ENCODE results near the gene AKT1S1.
A peak's percentile ranks its signal among the peaks of the same experiment; 100 is the strongest.

The AKT1S1 gene

DNA sequence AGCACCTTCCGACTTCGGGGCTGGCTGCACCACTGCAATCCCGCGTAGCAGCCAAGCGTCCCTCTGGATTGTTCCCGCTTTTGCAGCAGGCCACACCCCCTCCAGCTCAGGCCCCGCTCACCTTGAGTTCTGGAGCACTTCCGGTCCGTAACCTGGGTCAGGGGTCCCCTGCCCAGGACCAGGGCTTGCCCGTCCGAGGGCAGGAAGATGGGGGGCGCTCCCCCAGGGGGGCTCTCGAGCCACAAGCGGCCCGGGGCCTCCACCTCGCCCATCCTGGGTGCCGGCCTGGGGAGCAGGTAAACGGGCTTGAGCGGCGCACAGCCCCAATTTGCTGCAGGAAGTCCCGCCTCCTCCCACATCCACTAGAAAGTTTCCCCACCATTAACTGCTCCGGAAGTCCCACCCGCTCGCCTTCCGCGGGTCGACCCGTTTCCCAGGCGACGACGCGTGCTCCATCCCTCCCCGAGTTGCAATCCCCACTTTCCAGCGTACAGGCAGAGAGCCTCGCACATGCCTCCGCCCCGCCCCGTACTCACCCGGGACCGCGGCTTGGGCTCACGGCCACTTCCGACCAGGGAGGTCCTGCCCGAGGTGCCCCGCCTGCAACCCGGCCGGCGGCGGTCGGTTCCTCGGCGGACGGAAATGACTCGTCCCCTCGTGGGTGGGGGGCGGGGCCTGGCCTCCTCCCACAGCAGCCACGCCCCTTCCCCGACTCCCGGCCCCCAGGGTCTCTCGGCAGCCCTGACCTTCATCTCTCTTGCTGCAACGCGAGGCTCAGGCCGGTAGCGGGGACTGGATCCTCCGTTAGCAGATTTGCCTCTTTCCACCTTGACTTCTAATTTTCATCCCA lies 10.0 kb downstream of the AKT1S1 start, which contains the start of gene PNKP:
Gene PNKP, minus strand, starts transcription at position 644 of the 850 bp plus-strand sequence. Its CDS starts 372 bp downstream, at position 272.
- peak; percentile 79 for DNase-seq (ENCODE audit: low spot score)

- no peak for DNase-seq (ENCODE audit: low spot score)
These were observed 12.3 kb downstream of the AKT1S1 start for GRCh38 chr19:49864890-49865289.

DNA sequence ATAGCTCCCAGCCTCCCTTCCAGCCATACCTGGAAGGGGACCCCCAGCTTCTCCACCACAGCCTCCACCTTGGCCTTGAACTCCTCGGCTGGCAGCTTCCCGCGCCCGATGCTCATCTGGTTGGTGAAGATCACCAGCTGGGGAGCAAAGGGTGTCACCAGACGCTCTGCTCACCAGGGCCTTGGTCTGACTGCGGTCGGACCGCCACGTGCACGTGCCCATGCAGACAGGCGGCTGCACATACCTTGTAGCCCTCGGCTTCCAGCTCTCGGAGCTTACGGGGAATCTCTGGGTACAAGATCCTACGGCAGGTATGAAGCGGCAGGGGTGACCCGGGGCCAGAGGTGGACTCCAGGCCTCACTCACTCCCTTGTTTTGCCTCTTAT lies 13.2 kb downstream of the AKT1S1 start:
- no peak for DNase-seq (ENCODE audit: low spot score)

DNA sequence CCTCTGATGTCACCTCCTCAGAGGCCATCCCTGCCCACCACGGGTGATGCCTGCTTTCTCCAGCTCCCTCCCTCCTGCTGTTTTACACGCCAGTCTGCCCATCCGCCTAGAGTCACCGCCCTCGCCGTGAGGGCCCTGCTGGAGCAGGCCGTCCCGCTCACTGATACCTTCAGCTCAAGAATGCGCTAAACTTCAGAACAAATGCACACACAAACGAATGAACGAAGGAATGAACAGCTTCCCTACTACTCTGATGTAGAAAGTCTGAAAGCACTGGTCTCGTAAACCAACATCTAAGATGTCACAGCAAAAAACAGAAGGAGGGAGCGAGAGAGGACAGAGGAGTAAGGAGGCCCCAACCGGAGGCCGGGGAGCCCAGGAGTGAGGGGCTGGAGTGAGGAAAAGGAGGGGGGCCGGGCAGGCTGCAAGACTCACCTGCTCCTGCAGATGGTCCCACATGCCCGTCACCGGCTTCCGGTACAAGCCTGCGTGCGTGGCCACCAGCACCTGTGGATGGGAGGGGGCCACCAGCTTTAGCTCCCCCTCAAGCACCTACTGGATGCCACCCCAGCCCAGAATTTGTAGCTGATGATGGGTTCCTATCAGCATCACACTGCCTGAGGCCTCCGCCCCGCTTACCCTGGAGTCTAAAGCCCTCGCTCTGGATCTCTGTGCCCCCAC lies 13.8 kb downstream of the AKT1S1 start:
- no peak for DNase-seq (ENCODE audit: low spot score)

DNA sequence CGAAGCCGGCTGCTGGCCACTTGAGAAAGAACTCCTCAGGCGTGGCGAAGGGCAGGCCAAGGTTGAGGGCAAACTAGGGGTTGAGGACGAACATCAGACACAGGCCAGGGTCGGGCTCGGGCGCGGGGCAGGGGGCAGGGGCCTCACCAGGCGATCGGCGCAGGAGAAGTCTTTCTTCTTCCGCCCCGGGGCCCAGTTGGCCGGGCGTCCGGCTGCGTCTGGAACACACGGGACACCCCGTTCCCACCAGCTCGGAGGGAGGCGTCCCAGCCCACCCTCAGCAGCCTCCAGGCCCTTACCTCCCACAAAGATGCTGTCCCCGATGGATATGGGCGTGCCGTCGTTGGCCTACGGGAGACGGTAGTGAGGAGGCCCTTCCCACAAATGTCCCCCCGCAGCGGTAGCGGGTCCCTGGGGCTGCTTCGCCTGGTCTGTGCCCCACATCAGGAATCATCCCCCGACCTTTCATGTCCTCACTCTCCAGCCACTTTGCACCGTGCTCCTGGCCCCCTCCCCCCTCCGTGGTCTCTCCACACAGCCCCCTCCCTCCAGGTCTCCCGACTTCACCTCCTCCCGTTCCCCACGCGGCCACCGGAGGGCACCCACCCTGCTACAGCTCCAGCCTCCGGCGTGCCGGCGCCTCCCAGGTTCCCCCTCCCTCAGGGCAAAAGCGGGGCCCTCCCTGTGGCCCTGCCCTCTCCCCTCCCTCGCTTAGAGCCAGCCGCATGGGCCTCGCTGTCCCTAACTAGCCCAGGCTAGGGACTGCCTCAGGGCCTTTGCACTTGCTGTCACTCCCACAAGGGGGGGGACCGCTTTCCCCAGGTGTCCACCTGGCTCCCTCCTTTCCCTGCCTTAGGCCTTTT lies 14.5 kb downstream of the AKT1S1 start:
- no peak for DNase-seq (ENCODE audit: low spot score)

DNA sequence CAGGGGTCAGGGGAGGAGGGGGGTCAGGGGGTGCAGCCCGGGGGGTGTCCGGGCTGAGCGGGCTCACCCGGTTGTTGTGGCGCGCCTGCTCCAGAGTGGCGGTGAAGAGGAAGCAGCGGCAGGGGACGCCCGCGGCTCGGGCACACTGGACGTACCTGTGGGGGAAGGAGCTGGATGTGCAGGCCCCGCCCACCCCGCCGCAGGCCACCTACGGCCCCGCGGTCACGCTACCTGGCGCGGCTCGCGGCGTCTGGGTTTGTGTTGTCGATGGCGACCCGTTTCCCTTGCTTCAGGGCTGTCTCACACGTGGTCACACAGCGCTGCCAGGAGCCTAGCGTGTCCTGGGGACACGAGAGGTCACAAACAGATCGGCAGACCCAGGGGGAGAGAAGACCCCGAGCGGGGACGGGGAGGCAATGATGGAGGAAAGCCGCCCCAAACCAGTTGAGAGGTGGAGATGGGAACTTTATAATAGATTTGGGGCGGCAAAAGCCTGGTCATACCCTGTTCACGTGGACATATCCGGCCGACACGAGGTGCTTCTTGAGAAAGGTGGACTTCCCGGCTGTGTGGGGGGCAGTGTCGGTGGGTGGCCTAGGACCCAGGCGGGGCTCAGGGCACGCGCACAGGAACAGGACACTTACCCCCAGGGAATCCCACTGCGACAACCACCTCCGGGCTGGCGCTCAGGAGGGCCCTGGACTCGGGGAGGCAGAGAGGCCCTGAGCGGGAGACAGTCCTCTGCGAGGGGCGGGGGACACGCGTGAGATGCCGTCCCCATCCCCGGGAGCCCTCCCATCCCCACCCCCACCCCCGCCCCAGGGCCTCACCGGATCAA lies 15.4 kb downstream of the AKT1S1 start:
- DNase-seq (ENCODE audit: low spot score): no peak

GRCh38 chr19:49861107-49861506 lies 16.0 kb downstream of the AKT1S1 start:
- no peak for DNase-seq (ENCODE audit: low spot score)

DNA sequence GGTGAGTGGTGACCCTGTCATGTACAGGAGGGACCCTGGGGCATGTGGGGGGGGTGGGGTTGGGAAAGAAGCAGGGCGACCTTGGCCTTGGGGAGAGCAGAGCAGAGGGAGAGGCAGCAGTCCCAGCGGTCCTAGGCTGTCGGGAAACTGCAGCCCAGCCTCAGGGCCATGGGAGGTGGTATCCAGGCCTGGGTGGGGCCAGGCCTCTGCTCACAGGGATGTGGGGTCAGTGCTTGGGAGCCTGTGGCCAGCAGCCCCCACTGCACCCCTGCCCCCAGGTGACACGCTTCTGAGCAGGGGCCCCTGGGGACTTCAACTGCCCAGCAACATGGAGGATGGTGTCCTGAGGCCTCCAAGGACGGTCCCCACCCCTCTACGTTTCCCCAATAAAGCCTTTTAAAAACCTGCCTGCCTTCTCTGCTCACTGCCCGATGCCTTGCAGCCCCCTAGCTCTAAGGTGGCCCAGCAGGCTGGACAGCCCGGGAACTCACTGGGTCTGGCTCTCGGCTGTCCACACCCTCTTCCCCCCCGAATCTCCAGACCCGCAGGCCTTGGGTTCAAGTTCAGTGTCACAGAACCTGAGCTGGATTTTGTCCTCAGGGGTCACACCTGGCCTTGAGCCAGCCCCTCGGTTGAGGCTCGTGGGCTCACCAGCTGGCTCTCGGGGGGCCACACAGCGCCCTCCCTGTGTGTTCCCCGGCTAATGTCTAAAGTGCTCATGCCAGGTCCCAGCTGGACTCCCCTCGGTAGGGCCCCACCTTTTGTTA lies 16.6 kb downstream of the AKT1S1 start:
- DNase-seq (ENCODE audit: low spot score): no peak

DNA sequence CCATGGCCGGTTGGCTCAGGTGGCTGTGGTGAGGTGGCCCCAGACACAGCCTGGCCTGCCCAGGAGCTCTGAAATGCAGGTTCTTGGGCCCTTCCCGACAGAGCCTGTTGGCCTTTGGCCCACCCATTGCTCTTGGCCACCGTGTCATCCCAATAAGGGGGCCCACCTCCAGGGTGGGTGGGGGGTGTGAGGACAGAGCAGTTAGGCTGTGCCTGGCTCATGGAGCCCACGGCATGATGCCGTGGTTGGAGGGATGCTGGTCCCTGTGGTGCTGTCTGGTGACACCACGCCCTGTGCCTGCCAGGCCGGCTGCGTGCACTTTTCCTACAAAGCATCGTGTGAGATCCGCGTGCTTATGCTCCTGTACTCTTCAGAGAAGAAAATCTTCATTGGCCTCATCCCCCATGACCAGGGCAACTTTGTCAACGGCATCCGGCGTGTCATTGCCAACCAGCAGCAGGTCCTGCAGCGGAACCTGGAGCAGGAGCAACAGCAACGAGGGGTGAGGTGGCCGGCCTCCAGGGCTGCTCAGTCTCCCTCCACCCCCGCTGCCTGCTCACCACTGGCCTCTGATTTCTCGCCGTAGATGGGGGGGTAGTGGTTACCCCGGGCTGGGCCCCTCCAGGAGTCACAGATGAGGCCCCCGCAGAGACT lies 17.3 kb downstream of the AKT1S1 start:
- DNase-seq (ENCODE audit: low spot score): no peak

DNA sequence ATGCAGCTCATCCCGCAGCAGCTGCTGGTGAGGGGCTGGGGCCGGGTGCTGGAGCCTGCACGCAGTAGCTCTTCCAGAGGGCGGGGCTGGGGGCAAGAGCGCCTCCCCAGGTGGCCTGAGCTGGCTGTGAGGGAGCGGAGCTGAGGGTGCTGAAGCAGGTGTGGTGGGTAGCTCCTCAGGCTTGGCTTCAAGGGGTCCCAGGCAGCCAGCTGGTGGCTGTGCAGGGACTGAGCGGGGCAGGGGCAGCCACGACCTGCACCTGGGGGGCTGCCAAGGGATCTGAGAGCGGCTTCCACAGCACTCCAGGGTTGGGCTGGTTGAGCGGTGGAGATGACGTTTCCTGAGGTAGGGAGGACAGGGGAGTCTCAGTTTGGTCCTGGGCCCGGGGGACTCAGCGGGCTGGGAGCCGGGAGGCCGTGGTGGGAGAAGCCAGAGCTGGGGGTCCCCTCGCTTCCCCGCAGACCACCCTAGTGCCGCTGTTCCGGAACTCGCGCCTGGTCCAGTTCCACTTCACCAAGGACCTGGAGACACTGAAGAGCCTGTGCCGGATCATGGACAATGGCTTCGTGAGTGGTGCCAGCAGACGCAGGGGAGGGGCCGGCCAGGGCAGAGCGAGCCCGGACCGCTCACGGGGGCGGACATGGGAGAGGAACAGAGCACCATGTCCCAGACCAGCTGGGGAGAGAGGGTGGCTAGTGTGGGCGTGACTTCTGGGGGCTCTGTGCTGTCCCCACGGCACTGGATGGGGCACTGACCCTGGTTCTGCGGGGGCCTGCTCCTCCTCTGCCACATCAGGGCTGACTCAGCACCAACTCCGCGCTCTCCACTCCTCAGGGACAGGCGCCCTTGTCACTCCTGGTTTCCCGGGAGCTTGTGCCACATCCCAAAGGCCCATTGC lies 18.8 kb downstream of the AKT1S1 start:
- DNase-seq (ENCODE audit: low spot score): no peak

DNA sequence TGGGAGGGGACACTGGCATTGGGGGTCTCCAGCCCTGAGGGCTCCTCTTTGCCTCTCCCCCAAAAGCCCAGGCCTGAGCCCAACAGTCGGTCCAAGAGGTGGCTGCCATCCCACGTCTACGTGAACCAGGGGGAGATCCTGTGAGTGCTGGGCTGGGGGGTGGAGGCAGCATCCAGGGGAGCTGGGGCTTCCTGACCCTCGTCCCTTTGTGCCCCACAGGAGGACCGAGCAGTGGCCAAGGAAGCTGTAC lies 19.4 kb downstream of the AKT1S1 start:
- no peak for DNase-seq (ENCODE audit: low spot score)

DNA sequence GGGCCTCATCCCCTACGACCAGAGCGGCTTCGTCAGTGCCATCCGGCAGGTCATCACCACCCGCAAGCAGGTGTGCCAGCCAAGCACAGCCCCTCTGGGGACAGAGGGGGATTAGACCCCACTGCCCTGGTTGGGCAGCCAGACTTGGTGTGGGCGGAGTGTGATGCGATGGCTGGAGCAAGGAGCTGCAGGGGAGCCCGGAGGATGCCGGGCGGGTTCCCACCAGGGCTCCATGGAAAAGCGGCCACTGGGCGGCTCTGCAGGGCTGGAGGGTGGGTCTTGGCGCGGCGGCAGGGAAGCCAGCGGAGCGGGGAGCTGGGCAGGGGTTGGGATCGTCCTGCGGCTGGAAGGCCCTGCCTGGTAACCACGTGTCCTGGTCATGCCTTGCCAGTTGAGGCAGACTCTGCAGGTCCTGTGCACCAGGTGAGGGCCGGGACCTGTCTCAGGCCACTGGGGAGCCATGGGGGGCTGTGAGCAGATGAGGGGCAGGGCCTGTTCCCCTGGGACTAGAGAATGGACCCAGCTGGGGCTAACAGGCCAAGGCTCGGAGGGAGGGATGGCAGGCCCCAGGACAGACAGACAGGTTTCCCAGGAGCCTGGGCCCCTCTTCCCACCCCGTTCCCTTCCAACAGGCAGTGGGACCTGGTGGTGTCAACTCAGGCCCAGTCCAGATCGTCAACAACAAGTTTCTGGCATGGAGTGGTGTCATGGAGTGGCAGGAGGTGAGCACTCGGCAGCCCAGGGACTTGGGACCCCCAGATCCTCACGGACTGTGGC lies 19.9 kb downstream of the AKT1S1 start:
- no peak for DNase-seq (ENCODE audit: low spot score)

GRCh38 chr19:49856574-49857021 lies 20.6 kb downstream of the AKT1S1 start:
- DNase-seq (ENCODE audit: low spot score): no peak

DNA sequence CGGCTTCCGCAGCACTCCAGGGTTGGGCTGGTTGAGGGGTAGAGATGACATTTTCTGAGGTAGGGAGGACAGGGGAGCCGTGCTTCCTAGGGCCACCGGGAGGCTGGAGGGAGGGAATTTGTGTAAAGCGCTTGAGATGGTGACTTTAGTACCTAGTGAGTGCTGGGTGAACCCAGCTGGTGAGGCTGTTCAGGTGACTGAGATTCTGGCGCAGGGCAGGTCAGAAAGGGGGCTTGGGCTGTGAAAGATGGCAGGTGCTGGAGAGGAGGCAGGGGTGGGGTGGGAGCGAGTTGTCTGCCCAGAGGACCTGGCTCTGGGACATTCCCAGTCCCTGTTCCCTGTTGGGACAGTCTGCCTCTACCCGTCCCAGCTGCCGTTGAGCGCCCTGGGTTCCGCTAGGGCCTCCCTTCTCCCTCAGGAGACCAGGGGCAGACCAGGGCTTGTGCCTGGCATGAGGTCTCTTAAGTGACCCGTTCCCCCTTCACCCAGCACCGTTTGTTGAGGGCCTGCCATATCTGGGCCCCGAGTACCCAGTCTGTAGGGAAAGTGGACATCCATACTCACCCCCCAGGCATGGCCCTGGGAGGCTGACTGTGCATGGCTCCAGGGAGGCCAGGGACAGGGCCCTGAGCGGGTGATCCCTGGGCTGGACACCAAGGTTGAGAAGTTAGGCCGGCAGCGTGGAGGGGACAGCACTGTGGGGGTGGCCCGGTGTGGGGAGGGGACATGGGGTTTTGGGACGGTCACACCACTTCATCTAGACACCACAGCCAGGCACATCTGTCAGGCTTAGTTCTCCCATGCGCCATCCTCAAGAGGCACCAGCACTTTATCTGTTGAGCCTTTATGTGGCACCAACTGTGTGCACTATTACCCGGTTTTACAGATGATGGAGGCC lies 21.2 kb downstream of the AKT1S1 start:
- DNase-seq (ENCODE audit: low spot score): no peak

DNA sequence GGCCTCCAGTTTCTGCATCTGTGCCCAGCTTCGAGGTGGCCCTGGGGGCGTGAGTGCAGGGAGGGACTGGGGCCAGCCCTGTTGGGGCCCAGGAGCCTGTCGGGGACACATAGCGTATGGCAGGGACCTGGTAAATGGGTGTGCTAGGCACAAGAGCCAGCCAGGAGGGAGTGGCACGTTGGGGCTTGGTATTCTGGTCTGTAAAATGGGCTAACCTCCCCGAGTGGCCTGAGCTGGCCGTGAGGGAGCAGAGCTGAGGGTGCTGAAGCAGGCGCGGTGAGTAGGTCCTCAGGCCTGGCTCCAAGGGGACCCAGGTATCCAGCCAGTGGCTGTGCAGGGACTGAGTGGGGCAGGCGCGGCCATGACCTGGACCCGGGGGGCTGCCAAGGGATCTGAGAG lies 21.9 kb downstream of the AKT1S1 start:
- no peak for DNase-seq (ENCODE audit: low spot score)

DNA sequence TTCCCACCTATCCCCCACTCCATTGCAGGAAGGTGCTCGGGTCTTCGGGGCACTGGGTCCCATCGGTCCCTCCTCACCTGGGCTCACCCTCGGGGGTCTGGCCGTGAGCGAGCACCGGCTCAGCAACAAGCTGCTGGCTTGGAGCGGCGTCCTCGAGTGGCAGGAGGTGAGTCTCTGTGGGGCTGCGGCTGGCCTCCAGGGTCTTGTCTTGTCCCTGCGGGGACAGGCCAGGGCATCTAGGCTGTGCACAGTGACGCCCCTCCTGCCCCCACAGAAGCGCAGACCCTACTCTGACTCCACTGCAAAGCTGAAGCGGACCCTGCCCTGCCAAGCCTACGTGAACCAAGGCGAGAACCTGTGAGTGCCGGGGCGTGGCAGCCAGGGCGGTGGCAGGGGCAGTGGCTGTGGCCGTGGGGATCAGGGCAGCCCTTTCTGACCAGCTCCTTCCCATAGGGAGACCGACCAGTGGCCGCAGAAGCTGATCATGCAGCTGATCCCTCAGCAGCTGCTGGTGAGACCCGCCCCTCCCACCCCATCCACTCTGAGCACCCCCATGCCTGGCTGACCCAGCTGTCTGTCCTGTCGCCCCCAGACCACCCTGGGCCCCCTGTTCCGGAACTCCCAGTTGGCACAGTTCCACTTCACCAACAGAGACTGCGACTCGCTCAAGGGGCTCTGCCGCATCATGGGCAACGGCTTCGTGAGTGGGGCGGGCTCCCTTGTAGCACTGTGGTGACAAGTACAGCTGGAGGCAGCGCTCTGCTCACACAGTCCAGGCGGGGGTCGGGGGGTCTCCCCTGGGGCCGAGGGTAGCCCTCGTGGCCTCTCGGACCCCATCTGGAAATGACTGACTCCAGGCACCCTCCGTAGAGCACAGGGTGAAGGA lies 22.5 kb downstream of the AKT1S1 start:
- no peak for DNase-seq (ENCODE audit: low spot score)
